ENCODE data around the gene SLC26A11. TPM values are rescaled to one million over a fixed set of nuclear protein-coding genes. Genes with fewer than 3 reads are reported as not detected.

The SLC26A11 gene
- total RNA-seq, 1 donor from 2014 or later, result 7.9 TPM

DNA sequence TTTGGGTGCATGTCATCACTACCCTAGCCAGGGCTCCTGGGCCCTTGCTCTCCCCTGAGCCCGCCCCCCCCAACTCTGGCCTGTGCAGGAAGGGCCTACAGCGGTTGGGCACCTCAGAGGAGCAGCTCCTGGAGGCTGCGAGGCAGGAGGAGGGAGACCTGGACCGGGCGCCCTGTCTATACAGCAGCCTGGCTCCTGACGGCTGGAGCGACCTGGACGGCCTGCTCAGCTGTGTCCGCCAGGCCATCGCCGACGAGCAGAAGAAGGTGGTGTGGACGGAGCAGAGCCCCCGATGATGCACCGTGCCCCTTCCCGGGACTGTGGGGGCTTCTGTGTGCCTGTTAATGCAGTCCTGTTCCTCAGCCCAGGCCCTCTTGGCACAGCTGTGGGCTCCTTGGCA lies 12.2 kb upstream of the SLC26A11 start:
- H3F3A ChIP-seq (ENCODE audit: low read depth), result no peaks in the 10 kb centered on the region
- H2AFZ ChIP-seq (replicated peaks), result no peak overlapping the region
- Mint-ChIP-seq H3K4me3 (no peak overlapping the region), H3K9me3 (no peaks in the 10 kb centered on the region), H3K36me3 (peaks cover 5% of the 10 kb centered on the region), H3K4me1 (no peaks in the 10 kb centered on the region), H3K27ac (no peak overlapping the region), H3K27me3 (ENCODE audit: insufficient read depth, low read depth) (peaks cover 6% of the 10 kb centered on the region)
- no peak overlapping the region for H3K9ac ChIP-seq
- H3K27me3 ChIP-seq, result no peaks in the 10 kb centered on the region
- H3K4me3 ChIP-seq, result no peak overlapping the region
- no peak for TF ChIP-seq EZH2 (IDR thresholded peaks at IDR 0.05)
- TF ChIP-seq, protein P1, sequence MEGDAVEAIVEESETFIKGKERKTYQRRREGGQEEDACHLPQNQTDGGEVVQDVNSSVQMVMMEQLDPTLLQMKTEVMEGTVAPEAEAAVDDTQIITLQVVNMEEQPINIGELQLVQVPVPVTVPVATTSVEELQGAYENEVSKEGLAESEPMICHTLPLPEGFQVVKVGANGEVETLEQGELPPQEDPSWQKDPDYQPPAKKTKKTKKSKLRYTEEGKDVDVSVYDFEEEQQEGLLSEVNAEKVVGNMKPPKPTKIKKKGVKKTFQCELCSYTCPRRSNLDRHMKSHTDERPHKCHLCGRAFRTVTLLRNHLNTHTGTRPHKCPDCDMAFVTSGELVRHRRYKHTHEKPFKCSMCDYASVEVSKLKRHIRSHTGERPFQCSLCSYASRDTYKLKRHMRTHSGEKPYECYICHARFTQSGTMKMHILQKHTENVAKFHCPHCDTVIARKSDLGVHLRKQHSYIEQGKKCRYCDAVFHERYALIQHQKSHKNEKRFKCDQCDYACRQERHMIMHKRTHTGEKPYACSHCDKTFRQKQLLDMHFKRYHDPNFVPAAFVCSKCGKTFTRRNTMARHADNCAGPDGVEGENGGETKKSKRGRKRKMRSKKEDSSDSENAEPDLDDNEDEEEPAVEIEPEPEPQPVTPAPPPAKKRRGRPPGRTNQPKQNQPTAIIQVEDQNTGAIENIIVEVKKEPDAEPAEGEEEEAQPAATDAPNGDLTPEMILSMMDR (IDR thresholded peaks at IDR 0.05), result no peak
- no peak for TF ChIP-seq EZH2phosphoT487 (IDR thresholded peaks at IDR 0.05)
- no peaks in the 10 kb centered on the region for H3K9me3 ChIP-seq (ENCODE audit: low read depth)
- no peaks in the 10 kb centered on the region for H3K36me3 ChIP-seq
- H3K79me2 ChIP-seq (ENCODE audit: low read depth), result no peaks in the 10 kb centered on the region
- H3K4me2 ChIP-seq, result no peak overlapping the region
- no peak overlapping the region for H3K27ac ChIP-seq
- no peak for DNase-seq (ENCODE audit: low spot score)
- H3K4me1 ChIP-seq, result no peaks in the 10 kb centered on the region
- H4K20me1 ChIP-seq (ENCODE audit: low read depth), result no peaks in the 10 kb centered on the region

DNA sequence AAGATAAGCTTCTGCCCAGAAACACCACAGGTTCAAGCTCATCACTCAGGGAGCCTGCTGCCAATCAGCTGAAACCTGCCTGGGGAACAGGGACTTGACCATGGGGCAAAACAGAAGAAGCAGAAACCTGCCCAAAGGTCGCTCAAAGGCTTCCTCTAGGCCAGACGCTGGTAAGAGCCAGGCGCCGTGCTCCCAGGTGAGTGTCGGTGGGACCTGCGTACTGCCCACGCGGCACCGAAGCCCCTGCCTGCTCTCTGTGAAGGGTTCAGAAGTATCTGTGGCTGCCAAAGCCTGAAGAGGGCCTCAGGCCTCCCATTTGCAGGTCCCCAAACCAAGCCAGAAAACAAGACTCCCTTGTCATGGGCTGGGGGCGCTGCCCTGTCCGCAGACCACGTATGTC lies 10.5 kb upstream of the SLC26A11 start:
- Histone ChIP-seq H3K27me3 (no peaks in the 10 kb centered on the region), H3F3A (ENCODE audit: low read depth) (no peaks in the 10 kb centered on the region), H3K27ac (no peak overlapping the region), H3K79me2 (ENCODE audit: low read depth) (no peaks in the 10 kb centered on the region), H4K20me1 (ENCODE audit: low read depth) (no peaks in the 10 kb centered on the region), H3K4me1 (no peaks in the 10 kb centered on the region), H3K9ac (no peak overlapping the region), H3K9me3 (ENCODE audit: low read depth) (no peaks in the 10 kb centered on the region), H3K4me3 (no peak overlapping the region), H2AFZ (replicated peaks) (no peak overlapping the region), H3K36me3 (no peaks in the 10 kb centered on the region), H3K4me2 (no peak overlapping the region)
- Mint-ChIP-seq H3K4me1 (no peaks in the 10 kb centered on the region), H3K27ac (no peak overlapping the region), H3K4me3 (no peak overlapping the region), H3K9me3 (no peaks in the 10 kb centered on the region), H3K27me3 (ENCODE audit: insufficient read depth, low read depth) (peaks cover 6% of the 10 kb centered on the region), H3K36me3 (peaks cover 5% of the 10 kb centered on the region)
- no peak for DNase-seq (ENCODE audit: low spot score)
- no peak for TF ChIP-seq EZH2 (IDR thresholded peaks at IDR 0.05)

GRCh38 chr17:80210348-80211108 lies 9.7 kb upstream of the SLC26A11 start:
- Histone ChIP-seq H3K4me1 (no peaks in the 10 kb centered on the region), H3K9me3 (ENCODE audit: low read depth) (no peaks in the 10 kb centered on the region), H3K9ac (no peak overlapping the region), H3F3A (ENCODE audit: low read depth) (no peaks in the 10 kb centered on the region), H4K20me1 (ENCODE audit: low read depth) (no peaks in the 10 kb centered on the region), H2AFZ (replicated peaks) (no peak overlapping the region), H3K27me3 (no peaks in the 10 kb centered on the region), H3K4me2 (no peak overlapping the region), H3K36me3 (no peaks in the 10 kb centered on the region), H3K27ac (no peak overlapping the region), H3K4me3 (no peak overlapping the region), H3K79me2 (ENCODE audit: low read depth) (no peaks in the 10 kb centered on the region)
- no peak overlapping the region for H3K27ac Mint-ChIP-seq
- TF ChIP-seq, protein P1 (IDR thresholded peaks at IDR 0.05), result no peak
- no peak for TF ChIP-seq EZH2phosphoT487 (IDR thresholded peaks at IDR 0.05)
- TF ChIP-seq EZH2 (IDR thresholded peaks at IDR 0.05), result no peak
- H3K9me3 Mint-ChIP-seq, result no peaks in the 10 kb centered on the region
- H3K4me1 Mint-ChIP-seq, result no peaks in the 10 kb centered on the region
- H3K4me3 Mint-ChIP-seq, result no peak overlapping the region
- DNase-seq (ENCODE audit: low spot score), result no peak
- peaks cover 5% of the 10 kb centered on the region for H3K36me3 Mint-ChIP-seq
- peaks cover 6% of the 10 kb centered on the region for H3K27me3 Mint-ChIP-seq (ENCODE audit: insufficient read depth, low read depth)

GRCh38 chr17:80212109-80212508 lies 8.1 kb upstream of the SLC26A11 start:
- Histone ChIP-seq H3K27me3 (no peaks in the 10 kb centered on the region), H3K9me3 (ENCODE audit: low read depth) (no peaks in the 10 kb centered on the region), H4K20me1 (ENCODE audit: low read depth) (no peaks in the 10 kb centered on the region), H3K9ac (no peak overlapping the region), H3K27ac (no peak overlapping the region), H3K4me1 (no peaks in the 10 kb centered on the region), H3K4me3 (no peak overlapping the region), H2AFZ (replicated peaks) (no peak overlapping the region), H3K36me3 (no peaks in the 10 kb centered on the region), H3K4me2 (no peak overlapping the region), H3K79me2 (ENCODE audit: low read depth) (no peaks in the 10 kb centered on the region), H3F3A (ENCODE audit: low read depth) (no peaks in the 10 kb centered on the region)
- H3K36me3 Mint-ChIP-seq, result peaks cover 10% of the 10 kb centered on the region
- no peaks in the 10 kb centered on the region for H3K9me3 Mint-ChIP-seq
- peaks cover 12% of the 10 kb centered on the region for H3K27me3 Mint-ChIP-seq (ENCODE audit: insufficient read depth, low read depth)
- H3K4me3 Mint-ChIP-seq, result no peak overlapping the region
- H3K27ac Mint-ChIP-seq, result no peak overlapping the region
- H3K4me1 Mint-ChIP-seq, result peaks cover 2% of the 10 kb centered on the region
- DNase-seq (ENCODE audit: low spot score), result no peak
- no peak for TF ChIP-seq EZH2phosphoT487 (IDR thresholded peaks at IDR 0.05)
- TF ChIP-seq, protein P1 (IDR thresholded peaks at IDR 0.05), result no peak
